K562 (cell line): ENCODE data around the gene LIX1L. TPM values are rescaled to one million over a fixed set of nuclear protein-coding genes. Genes with fewer than 3 reads are reported as not detected.

Source experiments
- ATF4 ChIP-seq: fragments of 450-650 bp; formaldehyde crosslinking; IDR thresholded peaks from 2 replicates; pipeline ENCODE4 v1.4.0; 2022; ENCODE audit warnings: mild to moderate bottlenecking, moderate library complexity
- CBFB ChIP-seq: sonication (generic); formaldehyde crosslinking; IDR thresholded peaks from 2 replicates; pipeline ENCODE4 v1.4.0; 2020; ENCODE audit warnings: mild to moderate bottlenecking, missing genetic modification reagents
- CEBPG ChIP-seq, 3 experiments: fragments of 200-800 bp in 1 of 3; sonication (Bioruptor generic) in 1 of 3; sonication (generic) in 1 of 3; formaldehyde crosslinking in 1 of 3; IDR thresholded peaks in 2 of 3; conservative IDR thresholded peaks in 1 of 3; 2 replicates each; pipeline versions ENCODE4 v1.6.1 to v1.8.0; 2016 to 2022; ENCODE audit warnings: missing compliant biosample characterization in 2 of 3, missing genetic modification characterization in 2 of 3, mild to moderate bottlenecking in 1 of 3, missing genetic modification reagents in 1 of 3
- ELF4 ChIP-seq: fragments of 450-650 bp; formaldehyde crosslinking; IDR thresholded peaks from 2 replicates; pipeline ENCODE4 v1.4.0; 2022; ENCODE audit warnings: missing genetic modification characterization
- EP400 ChIP-seq: fragments of 450-650 bp; IDR thresholded peaks from 2 replicates; pipeline ENCODE4 v1.6.1; 2017; ENCODE audit warnings: antibody characterized with exemption, mild to moderate bottlenecking, moderate library complexity
- FOXK2 ChIP-seq, 2 experiments: fragments of 450-650 bp; IDR thresholded peaks in 1 of 2; conservative IDR thresholded peaks in 1 of 2; 2 replicates each; pipeline ENCODE4 v1.6.1; 2016; ENCODE audit warnings: low read depth in 2 of 2, mild to moderate bottlenecking in 1 of 2
- GABPB1 ChIP-seq: sonication (generic); formaldehyde crosslinking; IDR thresholded peaks from 2 replicates; pipeline ENCODE4 v1.8.0; 2022; ENCODE audit warnings: mild to moderate bottlenecking, missing genetic modification reagents
- NFIC ChIP-seq: fragments of 450-650 bp; IDR thresholded peaks from 2 replicates; pipeline ENCODE4 v1.6.1; 2017; ENCODE audit warnings: mild to moderate bottlenecking, inconsistent platforms
- NFRKB ChIP-seq: fragments of 450-650 bp; IDR thresholded peaks from 2 replicates; pipeline ENCODE4 v1.6.1; 2016; ENCODE audit warnings: low read depth
- NR0B1 ChIP-seq: fragments of 450-650 bp; IDR thresholded peaks from one replicate; pipeline ENCODE4 v1.6.1; 2018; ENCODE audit warnings: mild to moderate bottlenecking, moderate library complexity; ENCODE audit not compliant: partially characterized antibody
- PRPF4 ChIP-seq: fragments of 200-400 bp; formaldehyde crosslinking; IDR thresholded peaks from one replicate; pipeline ENCODE4 v1.6.1; 2017; ENCODE audit warnings: low read length, low read depth, mild to moderate bottlenecking; ENCODE audit not compliant: insufficient read depth, poor library complexity, severe bottlenecking
- RHOXF2B ChIP-seq: fragments of 250-450 bp; sonication (Bioruptor Pico); conservative IDR thresholded peaks from 2 replicates; pipeline ENCODE4 v1.5.1; 2021
- SMAD2 ChIP-seq: fragments of 150-350 bp; IDR thresholded peaks from 2 replicates; pipeline ENCODE4 v1.6.1; 2014; ENCODE audit warnings: low read depth, mild to moderate bottlenecking, low read length
- SRSF3 ChIP-seq: fragments of 200-400 bp; formaldehyde crosslinking; IDR thresholded peaks from 2 replicates; pipeline ENCODE4 v1.6.1; 2016; ENCODE audit warnings: mild to moderate bottlenecking, low read length, moderate library complexity; ENCODE audit not compliant: insufficient read depth
- TBP ChIP-seq: optimal IDR thresholded peaks from 2 replicates; pipeline ENCODE3; 2011; ENCODE audit warnings: low read depth, low read length, improper control_type of control experiment
- ZBTB17 ChIP-seq: fragments of 450-650 bp; formaldehyde crosslinking; IDR thresholded peaks from 2 replicates; pipeline ENCODE4 v1.4.0; 2020; ENCODE audit warnings: mild to moderate bottlenecking
- ZNF24 ChIP-seq: fragments of 450-650 bp; IDR thresholded peaks from 2 replicates; pipeline ENCODE4 v1.6.1; 2016
- ZNF740 ChIP-seq, 3 experiments: fragments of 200-800 bp in 1 of 3; sonication (Bioruptor generic) in 1 of 3; sonication (generic) in 1 of 3; formaldehyde crosslinking in 1 of 3; IDR thresholded peaks; 2 replicates each; pipeline versions ENCODE4 v1.6.1 to v1.8.0; 2016 to 2022; ENCODE audit warnings: mild to moderate bottlenecking in 2 of 3, missing compliant biosample characterization in 2 of 3, missing genetic modification characterization in 2 of 3, missing genetic modification reagents in 1 of 3
- ZNF76 ChIP-seq: fragments of 250-450 bp; sonication (Bioruptor Pico); IDR thresholded peaks from 2 replicates; pipeline ENCODE4 v1.4.0; 2020; ENCODE audit warnings: mild to moderate bottlenecking, moderate library complexity, borderline replicate concordance
- polyA plus RNA-seq, 8 experiments: library from polyadenylated mRNA; depleted of rRNA in 4 of 8; stranded (reverse) in 5 of 8; unstranded in 3 of 8; fragments of >200 nt; fragmentation: Nextera tagmentation in 2 of 8; fragmentation: Illumina TruSeq in 1 of 8; extraction: Ambion mirVana in 2 of 8; extraction: Trizol in 1 of 8; gene quantifications; 2 replicates each; pipeline versions ENCODE4 v1.2.1 to v1.2.3, GENCODE V29; 2011 to 2014; ENCODE audit warnings: inconsistent platforms in 1 of 8, missing spikeins in 1 of 8
- total RNA-seq, 7 experiments: library from RNA; depleted of rRNA in 6 of 7; stranded (reverse); fragments of >200 nt in 6 of 7; fragmentation: Illumina TruSeq in 2 of 7; extraction: Trizol in 2 of 7; gene quantifications; 2 replicates each; pipeline versions ENCODE4 v1.2.1 to v1.2.3, GENCODE V29; 2011 to 2021; ENCODE audit warnings: low replicate concordance in 1 of 7
- TF ChIP-seq, protein P1 (sequence below): fragments of 450-650 bp; IDR thresholded peaks from 2 replicates; pipeline ENCODE4 v1.6.1; 2016
- TF ChIP-seq, protein P2 (sequence below): fragments of 250-450 bp; sonication (Bioruptor Pico); IDR thresholded peaks from 2 replicates; pipeline ENCODE4 v1.5.0; 2021

The LIX1L gene
- total and polyA plus RNA-seq, 9 of the 15 experiments (the other 6 are each of a cell fraction or from before 2014, with no cell fraction given) = 4.6 to 26.5 (median 12.5) TPM

DNA sequence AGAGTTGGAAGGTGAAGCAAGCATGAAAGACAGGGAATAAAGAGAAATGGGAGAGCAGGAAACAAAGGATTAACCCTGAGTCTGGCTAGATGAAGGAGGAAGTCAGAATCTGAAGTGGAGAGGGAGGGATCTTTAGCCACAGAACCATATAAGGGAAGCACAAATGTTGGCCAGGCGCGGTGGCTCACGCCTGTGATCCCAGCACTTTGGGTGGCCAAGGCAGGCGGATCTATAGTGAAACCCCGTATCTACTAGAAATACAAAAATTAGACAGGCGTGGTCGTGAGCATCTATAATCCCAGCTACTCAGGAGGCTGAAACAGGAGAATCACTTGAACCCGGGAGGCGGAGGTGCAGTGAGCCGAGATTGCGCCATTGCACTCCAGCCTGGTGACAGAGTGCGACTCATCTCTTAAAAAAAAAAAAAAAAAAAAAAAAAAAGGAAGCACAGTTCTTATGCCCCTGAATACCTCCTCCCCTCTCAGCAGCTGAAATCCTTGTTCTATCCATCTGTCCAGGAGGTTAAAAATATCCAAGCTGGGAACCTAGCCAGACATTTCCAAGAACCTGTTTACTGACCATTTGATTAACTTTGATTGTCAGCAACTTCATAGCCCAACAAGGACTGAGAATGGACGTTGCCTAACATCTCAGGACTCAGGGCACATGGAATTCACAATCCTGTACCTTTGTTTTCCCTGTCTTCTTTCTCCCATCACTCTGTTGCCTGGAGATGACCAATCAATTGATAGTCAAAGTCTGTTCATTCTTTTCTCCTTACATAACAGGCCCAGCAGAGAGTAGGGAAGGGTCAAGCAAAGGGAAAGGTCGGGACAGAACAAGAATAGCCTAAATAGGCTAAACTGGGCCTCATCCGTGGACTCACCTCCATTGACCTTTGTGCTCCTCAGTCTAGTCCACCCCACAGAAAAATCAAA, 28.0 kb upstream of the LIX1L start (continued):
- TF ChIP-seq RHOXF2B (CRISPR knock-in tag) (no peak), CBFB (CRISPR knock-in tag) (no peak), NFIC (peak; percentile 52; the same call in 1 of the 2 replicates), ATF4 (no peak), ZNF76 (CRISPR knock-in tag) (0 out of 2 replicates have a peak, but pooled peaks have one; percentile 41), NFRKB (no peak), SRSF3 (no peak), TBP (no peak), SMAD2 (no peak), ZNF740 (CRISPR knock-in tag; IDR thresholded peaks at IDR 0.05) (no peak), ZNF740 (tag; IDR thresholded peaks at IDR 0.05) (no peak), ZNF24 (no peak), CEBPG (CRISPR knock-in tag; IDR thresholded peaks at IDR 0.05) (peak; percentile 82), CEBPG (tag; conservative IDR thresholded peaks at IDR 0.05 in 1 of 2, IDR thresholded peaks at IDR 0.05 in 1 of 2) (peak; percentile 84 to 92), PRPF4 (no peak), NR0B1 (no peak), GABPB1 (peak; percentile 50; the same call in 1 of the 2 replicates), ZBTB17 (CRISPR knock-in tag) (peak; percentile 66; the same call in 1 of the 2 replicates), FOXK2 (conservative IDR thresholded peaks at IDR 0.05 in 1 of 2, IDR thresholded peaks at IDR 0.05 in 1 of 2; ENCODE audit: low read depth in 2 of 2) (0 out of 4 replicates have a peak, but pooled peaks of 1 of the 2 experiments have one; percentile 23), ELF4 (CRISPR knock-in tag) (peak; percentile 86), EP400 (peak; percentile 22; the same call in 1 of the 2 replicates)
- TF ChIP-seq, protein P1, sequence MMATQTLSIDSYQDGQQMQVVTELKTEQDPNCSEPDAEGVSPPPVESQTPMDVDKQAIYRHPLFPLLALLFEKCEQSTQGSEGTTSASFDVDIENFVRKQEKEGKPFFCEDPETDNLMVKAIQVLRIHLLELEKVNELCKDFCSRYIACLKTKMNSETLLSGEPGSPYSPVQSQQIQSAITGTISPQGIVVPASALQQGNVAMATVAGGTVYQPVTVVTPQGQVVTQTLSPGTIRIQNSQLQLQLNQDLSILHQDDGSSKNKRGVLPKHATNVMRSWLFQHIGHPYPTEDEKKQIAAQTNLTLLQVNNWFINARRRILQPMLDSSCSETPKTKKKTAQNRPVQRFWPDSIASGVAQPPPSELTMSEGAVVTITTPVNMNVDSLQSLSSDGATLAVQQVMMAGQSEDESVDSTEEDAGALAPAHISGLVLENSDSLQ = peak; percentile 20; the same call in 1 of the 2 replicates
- TF ChIP-seq, protein P2, sequence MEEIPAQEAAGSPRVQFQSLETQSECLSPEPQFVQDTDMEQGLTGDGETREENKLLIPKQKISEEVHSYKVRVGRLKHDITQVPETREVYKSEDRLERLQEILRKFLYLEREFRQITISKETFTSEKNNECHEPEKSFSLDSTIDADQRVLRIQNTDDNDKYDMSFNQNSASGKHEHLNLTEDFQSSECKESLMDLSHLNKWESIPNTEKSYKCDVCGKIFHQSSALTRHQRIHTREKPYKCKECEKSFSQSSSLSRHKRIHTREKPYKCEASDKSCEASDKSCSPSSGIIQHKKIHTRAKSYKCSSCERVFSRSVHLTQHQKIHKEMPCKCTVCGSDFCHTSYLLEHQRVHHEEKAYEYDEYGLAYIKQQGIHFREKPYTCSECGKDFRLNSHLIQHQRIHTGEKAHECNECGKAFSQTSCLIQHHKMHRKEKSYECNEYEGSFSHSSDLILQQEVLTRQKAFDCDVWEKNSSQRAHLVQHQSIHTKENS (CRISPR knock-in tag) = no peak
